KBM-7 (cell line): Measurements from ENCODE around the gene IDH3B.
A peak's percentile ranks its signal among the peaks of the same experiment; 100 is the strongest.

Experiments used
- DNase-seq: peaks from one replicate; pipeline ENCODE4 v3.0.0-alpha.2; 2015
- in situ Hi-C: fragments of 300-500 bp; cut with MboI; formaldehyde crosslinking; loops from 2 replicates; pipeline ENCODE4 v1.14.3; 2020; ENCODE audit warnings: low sequenced_read_pairs, low pct_unique_long_range_greater_than_20kb, mixed read lengths

Gene IDH3B

GRCh38 chr20:2663887-2664719, at the start of gene IDH3B:
TSS of gene IDH3B (minus strand) at chr20:2664216. CDS start at chr20:2664188, 28 bp downstream.
- in situ Hi-C loops, result no loop called here

GRCh38 chr20:2713285-2713684, 49.3 kb upstream of the IDH3B start:
- DNase-seq, result peak; percentile 41
- in situ Hi-C loops, result no loop called here

More at GRCh38 chr20:2663887-2664719, at the start of gene IDH3B:
- peak; percentile 96 for DNase-seq

GRCh38 chr20:2709205-2709981, 45.4 kb upstream of the IDH3B start:
- in situ Hi-C loops, result no loop called here
- no peak for DNase-seq

- in situ Hi-C loops, result no loop called here
- no peak for DNase-seq
Measured at GRCh38 chr20:2708665-2709064, 44.6 kb upstream of the IDH3B start.

GRCh38 chr20:2708073-2708415, 44.0 kb upstream of the IDH3B start:
- DNase-seq, result no peak

GRCh38 chr20:2707353-2708072, 43.5 kb upstream of the IDH3B start:
- in situ Hi-C loops, result no loop called here
- DNase-seq, result no peak

More at GRCh38 chr20:2708073-2708415, 44.0 kb upstream of the IDH3B start:
- in situ Hi-C loops, result no loop called here

GRCh38 chr20:2706688-2707352, 42.8 kb upstream of the IDH3B start:
- no peak for DNase-seq
- in situ Hi-C loops, result no loop called here

- in situ Hi-C loops, result no loop called here
Measured at GRCh38 chr20:2705931-2706645, 42.1 kb upstream of the IDH3B start.

GRCh38 chr20:2703716-2704475, 39.9 kb upstream of the IDH3B start:
- no peak for DNase-seq
- in situ Hi-C loops, result no loop called here

More at GRCh38 chr20:2705931-2706645, 42.1 kb upstream of the IDH3B start:
- no peak for DNase-seq

- no peak for DNase-seq
- in situ Hi-C loops, result no loop called here
Measured at GRCh38 chr20:2701671-2702081, 37.7 kb upstream of the IDH3B start.

- in situ Hi-C loops, result no loop called here
- no peak for DNase-seq
Measured at GRCh38 chr20:2700913-2701620, 37.1 kb upstream of the IDH3B start.

- in situ Hi-C loops, result no loop called here
- no peak for DNase-seq
Measured at GRCh38 chr20:2699775-2700413, 35.9 kb upstream of the IDH3B start.

GRCh38 chr20:2698912-2699311, 34.9 kb upstream of the IDH3B start:
- in situ Hi-C loops, result no loop called here

GRCh38 chr20:2698186-2698817, 34.3 kb upstream of the IDH3B start:
- no peak for DNase-seq
- in situ Hi-C loops, result no loop called here

More at GRCh38 chr20:2698912-2699311, 34.9 kb upstream of the IDH3B start:
- no peak for DNase-seq

- in situ Hi-C loops, result no loop called here
- DNase-seq, result no peak
Measured at GRCh38 chr20:2697768-2698167, 33.8 kb upstream of the IDH3B start.

- DNase-seq, result no peak
- in situ Hi-C loops, result no loop called here
Measured at GRCh38 chr20:2696646-2697045, 32.6 kb upstream of the IDH3B start.
